Suprapubic skin (tissue), 4 donors: ENCODE data around the gene CCDC54. TPM values are rescaled to one million over a fixed set of nuclear protein-coding genes. Genes with fewer than 3 reads are reported as not detected.

ENCODE experiments used
- total RNA-seq, 4 donors: library from RNA; depleted of rRNA; stranded (reverse); fragments of >200 nt; gene quantifications; one replicate each; pipeline ENCODE4 v1.1.0, GENCODE V29; 2016

The CCDC54 gene
- total RNA-seq, 4 donors from 2014 or later, result not detected

Other genes with a start within 250 kb of the CCDC54 start
- gene BBX, start 145.5 kb downstream of the CCDC54 start, total RNA-seq, result 10 to 100 TPM; 24.2 to 68.7 (median 38.0) TPM